Measurements from ENCODE around the gene FNIP2.

FNIP2 gene

GRCh38 chr4:158869761-158870160 is 100.9 kb downstream of the FNIP2 start:
- no peak overlapping the region for H2BK5ac ChIP-seq (ENCODE audit: low read depth, low read length, poor library complexity)
- H3K9me3 ChIP-seq (ENCODE audit: insufficient read depth, low read depth, low read length), result peaks cover 2% of the 10 kb centered on the region
- no peak overlapping the region for H3K27ac ChIP-seq (ENCODE audit: low read depth, low read length)
- H3K4ac ChIP-seq (ENCODE audit: low read depth, low read length), result no peak overlapping the region
- H2BK12ac ChIP-seq (ENCODE audit: low read length), result no peak overlapping the region
- H3K4me3 ChIP-seq (ENCODE audit: low read depth, low read length), result no peak overlapping the region
- no peaks in the 10 kb centered on the region for H3K79me1 ChIP-seq (ENCODE audit: low read length)
- H2AFZ ChIP-seq (ENCODE audit: insufficient read depth, low read length, poor library complexity), result no peak overlapping the region
- H3K9ac ChIP-seq (ENCODE audit: low read length), result no peak overlapping the region
- H4K91ac ChIP-seq (ENCODE audit: low read depth, low read length), result no peak overlapping the region
- WGBS (ENCODE audit: extremely low coverage, insufficient coverage, insufficient read length), result no CpG with 5 or more reads among the region's 7 CpGs
- no peaks in the 10 kb centered on the region for H3K79me2 ChIP-seq (ENCODE audit: control insufficient read depth, insufficient read depth, low read length, poor library complexity)
- no peaks in the 10 kb centered on the region for H3K27me3 ChIP-seq (ENCODE audit: insufficient read depth, low read length)
- peaks cover 12 to 19% of the 10 kb centered on the region in 2 experiments for H3K36me3 ChIP-seq (ENCODE audit: control insufficient read depth in 1 of 2, insufficient read depth in 2 of 2, low read length in 2 of 2)
- no peak overlapping the region for H3K18ac ChIP-seq (ENCODE audit: low read length)
- no peak overlapping the region for H3K4me2 ChIP-seq (ENCODE audit: low read length)
- no peak overlapping the region for H3K23ac ChIP-seq (ENCODE audit: low read length)
- no peak overlapping the region for H4K8ac ChIP-seq (ENCODE audit: low read depth, low read length)
- H3K14ac ChIP-seq (ENCODE audit: low read length), result no peak overlapping the region
- no peak overlapping the region for H2AK5ac ChIP-seq (ENCODE audit: low read length)
- peaks cover 0 to 2% of the 10 kb centered on the region in 2 experiments for H3K4me1 ChIP-seq (ENCODE audit: control insufficient read depth in 1 of 2, insufficient read depth in 2 of 2, low read length in 2 of 2)
- no peak overlapping the region for H2BK120ac ChIP-seq (ENCODE audit: insufficient read depth, low read length, poor library complexity)
- no peak overlapping the region for H4K12ac ChIP-seq (ENCODE audit: low read depth, low read length)
- no peak for DNase-seq

GRCh38 chr4:158870282-158870625 is 101.4 kb downstream of the FNIP2 start:
- DNase-seq, result no peak
- Histone ChIP-seq H2BK12ac (ENCODE audit: low read length) (no peak overlapping the region), H2AFZ (ENCODE audit: insufficient read depth, low read length, poor library complexity) (no peak overlapping the region), H4K12ac (ENCODE audit: low read depth, low read length) (no peak overlapping the region), H3K4me2 (ENCODE audit: low read length) (no peak overlapping the region), H3K4ac (ENCODE audit: low read depth, low read length) (no peak overlapping the region), H3K9me3 (ENCODE audit: insufficient read depth, low read depth, low read length) (peaks cover 2% of the 10 kb centered on the region), H3K4me3 (ENCODE audit: low read depth, low read length) (no peak overlapping the region), H3K27me3 (ENCODE audit: insufficient read depth, low read length) (no peaks in the 10 kb centered on the region), H3K23ac (ENCODE audit: low read length) (no peak overlapping the region), H3K4me1 (ENCODE audit: control insufficient read depth in 1 of 2, insufficient read depth in 2 of 2, low read length in 2 of 2) (peaks cover 0 to 2% of the 10 kb centered on the region in 2 experiments), H2AK5ac (ENCODE audit: low read length) (no peak overlapping the region), H4K8ac (ENCODE audit: low read depth, low read length) (no peak overlapping the region), H3K9ac (ENCODE audit: low read length) (no peak overlapping the region), H4K91ac (ENCODE audit: low read depth, low read length) (no peak overlapping the region), H3K79me2 (ENCODE audit: control insufficient read depth, insufficient read depth, low read length, poor library complexity) (no peaks in the 10 kb centered on the region), H3K18ac (ENCODE audit: low read length) (no peak overlapping the region), H3K79me1 (ENCODE audit: low read length) (no peaks in the 10 kb centered on the region), H3K36me3 (ENCODE audit: control insufficient read depth in 1 of 2, insufficient read depth in 2 of 2, low read length in 2 of 2) (peaks cover 12 to 19% of the 10 kb centered on the region in 2 experiments), H2BK5ac (ENCODE audit: low read depth, low read length, poor library complexity) (no peak overlapping the region), H3K27ac (ENCODE audit: low read depth, low read length) (no peak overlapping the region), H2BK120ac (ENCODE audit: insufficient read depth, low read length, poor library complexity) (no peak overlapping the region), H3K14ac (ENCODE audit: low read length) (no peak overlapping the region)
- WGBS (ENCODE audit: extremely low coverage, insufficient coverage, insufficient read length), result no CpG with 5 or more reads among the region's 4 CpGs

- Histone ChIP-seq H4K91ac (ENCODE audit: low read depth, low read length) (no peak overlapping the region), H4K8ac (ENCODE audit: low read depth, low read length) (no peak overlapping the region), H2BK5ac (ENCODE audit: low read depth, low read length, poor library complexity) (no peak overlapping the region), H3K4me2 (ENCODE audit: low read length) (no peak overlapping the region), H2BK12ac (ENCODE audit: low read length) (no peak overlapping the region), H2AFZ (ENCODE audit: insufficient read depth, low read length, poor library complexity) (no peak overlapping the region), H3K9ac (ENCODE audit: low read length) (no peak overlapping the region), H3K14ac (ENCODE audit: low read length) (no peak overlapping the region), H4K12ac (ENCODE audit: low read depth, low read length) (no peak overlapping the region), H3K79me1 (ENCODE audit: low read length) (no peaks in the 10 kb centered on the region), H3K79me2 (ENCODE audit: control insufficient read depth, insufficient read depth, low read length, poor library complexity) (no peaks in the 10 kb centered on the region), H3K36me3 (ENCODE audit: control insufficient read depth in 1 of 2, insufficient read depth in 2 of 2, low read length in 2 of 2) (peaks cover 12 to 19% of the 10 kb centered on the region in 2 experiments), H3K4ac (ENCODE audit: low read depth, low read length) (no peak overlapping the region), H3K27ac (ENCODE audit: low read depth, low read length) (no peak overlapping the region), H3K9me3 (ENCODE audit: insufficient read depth, low read depth, low read length) (peaks cover 2% of the 10 kb centered on the region), H3K4me1 (ENCODE audit: control insufficient read depth in 1 of 2, insufficient read depth in 2 of 2, low read length in 2 of 2) (peaks cover 0 to 2% of the 10 kb centered on the region in 2 experiments), H2BK120ac (ENCODE audit: insufficient read depth, low read length, poor library complexity) (no peak overlapping the region), H3K23ac (ENCODE audit: low read length) (no peak overlapping the region), H3K18ac (ENCODE audit: low read length) (no peak overlapping the region), H2AK5ac (ENCODE audit: low read length) (no peak overlapping the region), H3K4me3 (ENCODE audit: low read depth, low read length) (no peak overlapping the region), H3K27me3 (ENCODE audit: insufficient read depth, low read length) (no peaks in the 10 kb centered on the region)
- no peak for DNase-seq
- WGBS (ENCODE audit: extremely low coverage, insufficient coverage, insufficient read length), result no CpG with 5 or more reads among the region's 8 CpGs
Observed at GRCh38 chr4:158870626-158871334, 102.0 kb downstream of the FNIP2 start.

GRCh38 chr4:158871335-158871724 is 102.5 kb downstream of the FNIP2 start:
- no peak overlapping the region for H3K9ac ChIP-seq (ENCODE audit: low read length)
- H4K91ac ChIP-seq (ENCODE audit: low read depth, low read length), result no peak overlapping the region
- no peak for DNase-seq
- peaks cover 2% of the 10 kb centered on the region for H3K9me3 ChIP-seq (ENCODE audit: insufficient read depth, low read depth, low read length)
- H4K8ac ChIP-seq (ENCODE audit: low read depth, low read length), result no peak overlapping the region
- H2BK12ac ChIP-seq (ENCODE audit: low read length), result no peak overlapping the region
- WGBS (ENCODE audit: extremely low coverage, insufficient coverage, insufficient read length), result no CpG with 5 or more reads among the region's 3 CpGs
- no peak overlapping the region for H3K4me2 ChIP-seq (ENCODE audit: low read length)
- H4K12ac ChIP-seq (ENCODE audit: low read depth, low read length), result no peak overlapping the region
- H3K27ac ChIP-seq (ENCODE audit: low read depth, low read length), result no peak overlapping the region
- no peaks in the 10 kb centered on the region for H3K27me3 ChIP-seq (ENCODE audit: insufficient read depth, low read length)
- no peak overlapping the region for H3K4me3 ChIP-seq (ENCODE audit: low read depth, low read length)
- no peak overlapping the region for H3K14ac ChIP-seq (ENCODE audit: low read length)
- H2BK5ac ChIP-seq (ENCODE audit: low read depth, low read length, poor library complexity), result no peak overlapping the region
- H3K36me3 ChIP-seq (ENCODE audit: control insufficient read depth in 1 of 2, insufficient read depth in 2 of 2, low read length in 2 of 2), result peaks cover 12 to 19% of the 10 kb centered on the region in 2 experiments
- H3K23ac ChIP-seq (ENCODE audit: low read length), result no peak overlapping the region
- no peak overlapping the region for H2BK120ac ChIP-seq (ENCODE audit: insufficient read depth, low read length, poor library complexity)
- no peak overlapping the region for H2AK5ac ChIP-seq (ENCODE audit: low read length)
- H2AFZ ChIP-seq (ENCODE audit: insufficient read depth, low read length, poor library complexity), result no peak overlapping the region
- no peaks in the 10 kb centered on the region for H3K79me2 ChIP-seq (ENCODE audit: control insufficient read depth, insufficient read depth, low read length, poor library complexity)
- H3K4ac ChIP-seq (ENCODE audit: low read depth, low read length), result no peak overlapping the region
- H3K18ac ChIP-seq (ENCODE audit: low read length), result no peak overlapping the region
- peaks cover 0 to 2% of the 10 kb centered on the region in 2 experiments for H3K4me1 ChIP-seq (ENCODE audit: control insufficient read depth in 1 of 2, insufficient read depth in 2 of 2, low read length in 2 of 2)
- H3K79me1 ChIP-seq (ENCODE audit: low read length), result no peaks in the 10 kb centered on the region

Measured in trophoblast cell (in vitro differentiated cells and primary cell).